Activated CD8-positive, alpha-beta memory T cell treated with anti-CD3 and anti-CD28 coated beads, Interleukin-2, amount 50 U/mL, for 24 hours (primary cell): Measurements from ENCODE around the gene AKT3.

Source experiments
- DNase-seq: peaks from one replicate; pipeline ENCODE4 v3.0.0-alpha.2; 2020; ENCODE audit errors: extremely low read depth

The AKT3 gene

GRCh38 chr1:243508303-243508713 is 341.7 kb downstream of the AKT3 start:
- no peak for DNase-seq

DNA sequence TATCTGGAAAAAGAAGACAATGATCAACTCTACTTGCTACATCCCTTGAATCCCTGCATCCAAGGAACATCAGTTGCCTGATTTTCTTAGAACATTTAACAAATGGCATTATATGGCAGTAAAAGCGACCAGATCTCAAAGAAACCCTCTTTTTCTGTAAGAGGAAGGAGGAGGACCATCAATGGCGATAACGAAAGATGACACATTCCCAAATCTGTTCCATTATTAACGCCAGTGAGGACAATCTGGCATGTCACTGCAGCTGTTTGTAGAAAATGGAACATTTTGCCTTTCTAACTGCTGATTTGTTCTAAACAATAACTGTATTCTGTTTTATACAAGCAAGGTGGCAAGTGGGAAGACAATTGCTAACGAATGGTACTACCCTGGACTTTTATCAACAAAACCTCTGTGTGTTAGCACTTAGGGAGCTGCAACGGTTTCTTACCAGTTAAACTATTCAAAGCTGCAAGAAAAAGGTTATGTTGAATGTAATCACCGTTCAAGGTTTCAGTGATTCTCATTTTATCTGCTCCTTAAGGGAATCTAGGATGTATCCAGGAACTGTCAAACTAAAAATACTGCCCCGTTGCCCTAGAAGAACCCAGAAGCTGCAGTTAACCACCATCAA is 342.3 kb downstream of the AKT3 start:
- no peak for DNase-seq

GRCh38 chr1:243507001-243507671 is 342.9 kb downstream of the AKT3 start:
- no peak for DNase-seq

DNA sequence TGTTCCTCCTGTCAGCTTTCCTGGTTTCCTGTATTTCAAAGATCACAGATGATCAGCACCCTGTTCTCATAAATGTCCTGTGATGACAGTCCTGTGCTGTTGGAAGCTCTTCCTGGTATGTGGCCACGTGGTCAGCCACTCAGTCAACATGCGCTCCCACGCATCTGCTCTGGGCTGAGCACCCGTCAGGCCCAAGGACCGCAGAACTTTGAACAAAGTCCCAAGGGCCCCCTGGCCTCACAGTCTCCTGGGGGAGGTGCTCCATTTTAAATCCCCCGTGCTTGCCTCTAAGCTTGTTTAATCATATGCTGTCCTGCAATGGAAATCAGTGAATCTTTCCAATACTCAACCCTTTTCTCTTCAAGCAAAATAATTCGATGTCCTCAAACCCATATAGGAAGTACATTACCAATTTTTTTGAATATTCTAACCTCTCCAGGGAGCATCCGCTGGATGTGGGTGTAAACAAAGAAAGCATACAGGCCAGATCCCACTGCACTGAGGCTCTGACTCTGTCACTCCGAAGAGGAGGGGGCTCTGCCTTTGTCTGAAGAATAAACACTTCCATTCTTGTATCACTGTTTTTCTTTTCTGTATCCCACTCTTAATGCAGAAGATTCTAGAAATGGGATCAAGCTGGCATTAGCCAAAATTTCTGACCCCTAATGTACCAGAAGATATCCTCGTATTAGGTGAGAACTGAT is 343.9 kb downstream of the AKT3 start:
- no peak for DNase-seq

GRCh38 chr1:243503155-243503554 is 346.9 kb downstream of the AKT3 start:
- DNase-seq, result no peak

DNA sequence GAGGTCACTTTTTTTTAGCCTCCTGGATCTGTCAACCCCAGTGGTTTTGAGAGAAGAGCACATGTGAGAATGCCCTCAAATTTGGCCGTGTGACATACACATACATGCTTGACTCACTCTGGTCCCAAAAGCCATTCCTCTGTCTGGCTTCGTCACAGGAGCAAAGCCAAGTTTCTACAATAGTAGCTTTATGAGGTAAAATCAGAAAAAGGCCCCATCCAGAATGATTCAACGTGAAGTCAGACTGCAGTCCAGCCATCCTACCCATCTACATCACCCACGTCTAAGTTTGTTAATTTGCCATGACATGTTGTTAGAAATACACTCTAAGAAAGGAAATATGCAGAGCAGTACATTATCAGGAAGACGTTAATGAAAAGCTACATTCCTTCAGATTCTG is 349.0 kb downstream of the AKT3 start:
- DNase-seq, result no peak

GRCh38 chr1:243500512-243500911 is 349.5 kb downstream of the AKT3 start:
- DNase-seq, result no peak

GRCh38 chr1:243499711-243500110 is 350.3 kb downstream of the AKT3 start:
- no peak for DNase-seq

- DNase-seq, result no peak
Observed at GRCh38 chr1:243499248-243499647, 350.8 kb downstream of the AKT3 start.

- DNase-seq, result no peak
Observed at GRCh38 chr1:243497939-243498681, 351.9 kb downstream of the AKT3 start.

GRCh38 chr1:243496806-243497205 is 353.2 kb downstream of the AKT3 start:
- no peak for DNase-seq

GRCh38 chr1:243496187-243496646 is 353.8 kb downstream of the AKT3 start:
- DNase-seq, result no peak

DNA sequence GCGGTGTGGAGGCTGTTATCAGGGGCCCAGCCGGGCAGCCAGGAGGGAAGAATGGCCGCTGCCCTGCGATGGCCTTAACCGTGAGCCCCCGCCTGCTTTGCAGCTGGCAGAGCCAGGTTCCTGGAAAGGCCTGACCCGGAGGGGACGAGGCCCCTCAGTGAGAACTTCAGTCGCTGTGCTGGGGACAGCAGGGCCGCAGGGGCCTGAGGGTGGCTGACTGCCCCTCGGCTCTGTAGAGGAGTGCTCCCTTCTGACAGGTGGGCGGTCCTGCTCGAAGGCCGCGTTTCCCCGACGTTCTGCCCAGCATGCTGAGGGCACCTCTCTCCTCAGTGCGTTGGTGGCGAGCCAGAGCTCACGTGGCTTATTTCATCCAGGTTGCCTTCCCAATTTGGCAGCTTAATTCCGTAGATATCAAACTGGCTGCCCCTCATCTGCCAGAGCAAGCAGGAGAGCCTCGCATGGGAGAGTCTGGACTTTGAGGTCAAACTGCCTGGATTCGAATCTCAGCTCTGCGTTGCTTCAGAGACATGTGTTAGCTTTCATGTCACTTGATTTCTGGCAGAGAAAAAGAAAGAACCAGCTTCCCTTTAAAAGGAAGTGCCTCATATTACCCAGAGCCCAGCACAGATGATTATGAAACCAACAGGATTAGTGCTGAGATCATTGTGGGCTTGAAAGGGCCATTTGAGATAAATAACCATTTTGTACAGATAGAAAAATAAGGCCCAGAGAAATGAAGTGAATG is 354.4 kb downstream of the AKT3 start:
- DNase-seq, result no peak

DNA sequence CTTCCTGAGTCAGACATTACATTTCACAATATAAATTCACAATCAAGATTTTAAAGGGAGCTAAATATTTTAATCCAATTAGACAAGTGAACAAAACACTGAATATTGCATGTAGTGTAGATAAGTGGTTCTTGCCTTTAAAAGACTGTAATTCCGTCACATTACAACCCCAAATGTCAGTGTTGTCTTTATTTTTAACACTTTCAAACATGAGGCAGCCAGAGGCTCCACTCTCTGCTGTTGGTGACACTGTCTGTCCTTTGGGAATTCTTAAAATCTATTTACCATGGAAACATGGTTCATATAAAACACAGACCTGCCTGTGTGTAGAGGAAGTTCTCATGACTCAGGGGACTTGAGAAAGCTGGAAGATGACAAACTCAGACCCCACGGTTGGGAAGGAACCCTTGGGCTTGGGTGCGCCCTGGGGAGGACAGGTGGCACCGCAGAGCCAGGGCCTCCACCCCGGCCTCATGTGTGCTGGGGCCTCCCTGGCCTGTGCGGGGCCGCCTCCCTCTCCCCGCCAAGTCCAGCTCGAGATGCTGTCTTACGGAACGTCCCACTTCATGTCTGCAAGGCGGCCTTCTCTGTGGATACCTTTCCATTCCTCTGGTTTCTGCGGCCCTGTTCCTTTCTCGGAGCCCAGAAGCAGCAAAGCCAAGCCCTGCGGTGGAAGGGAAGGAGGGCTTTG is 355.2 kb downstream of the AKT3 start:
- DNase-seq, result no peak

DNA sequence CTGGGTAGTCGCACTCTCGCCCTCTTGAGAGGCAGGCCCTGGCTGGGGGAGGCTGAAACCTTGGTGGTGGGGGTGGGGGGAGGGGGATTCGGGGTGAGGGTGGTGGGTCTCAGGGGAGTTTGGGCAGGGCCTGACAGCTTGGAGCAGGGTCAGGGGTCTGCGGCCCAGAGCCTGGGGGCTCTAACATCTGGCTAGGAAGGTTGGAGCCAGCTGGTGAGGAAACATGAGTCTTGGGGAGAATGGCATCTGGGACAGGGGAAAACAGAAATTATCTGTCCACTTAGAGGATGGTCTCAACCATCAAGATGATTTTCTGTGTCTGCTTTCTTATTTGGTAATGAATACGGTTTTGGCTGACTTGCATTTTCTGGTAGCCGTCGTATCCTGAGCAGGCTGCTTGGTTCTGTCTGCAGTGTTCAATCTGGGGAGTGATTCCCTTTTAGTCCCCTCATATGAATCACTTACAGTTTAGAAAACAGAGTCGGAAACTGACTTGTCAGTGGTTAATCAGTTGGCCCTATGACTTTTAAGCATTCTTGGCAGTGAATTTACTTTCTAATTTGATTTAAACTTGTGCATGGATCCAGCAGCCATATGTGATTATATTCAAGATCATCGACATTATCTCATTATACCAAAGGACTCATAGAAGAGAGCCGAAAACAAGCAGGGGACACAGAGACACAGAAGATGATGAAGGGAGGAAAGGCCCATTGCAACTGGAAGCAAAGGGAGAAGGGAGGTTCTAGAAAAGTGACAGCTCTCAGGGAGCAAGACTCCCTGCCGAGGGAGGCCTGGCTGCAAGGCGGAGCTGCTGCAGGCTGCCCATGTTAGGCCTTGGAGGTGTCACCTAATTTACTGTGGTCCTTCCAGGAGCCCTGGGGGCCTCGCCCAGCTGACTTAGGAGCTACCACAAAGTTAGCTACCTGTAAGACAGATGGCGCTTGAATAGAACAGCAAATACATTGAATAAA is 356.6 kb downstream of the AKT3 start:
- DNase-seq, result no peak

- DNase-seq, result no peak
Observed at GRCh38 chr1:243490748-243491686, 359.0 kb downstream of the AKT3 start.

- DNase-seq, result no peak
Observed at GRCh38 chr1:243489681-243490546, 360.1 kb downstream of the AKT3 start.

DNA sequence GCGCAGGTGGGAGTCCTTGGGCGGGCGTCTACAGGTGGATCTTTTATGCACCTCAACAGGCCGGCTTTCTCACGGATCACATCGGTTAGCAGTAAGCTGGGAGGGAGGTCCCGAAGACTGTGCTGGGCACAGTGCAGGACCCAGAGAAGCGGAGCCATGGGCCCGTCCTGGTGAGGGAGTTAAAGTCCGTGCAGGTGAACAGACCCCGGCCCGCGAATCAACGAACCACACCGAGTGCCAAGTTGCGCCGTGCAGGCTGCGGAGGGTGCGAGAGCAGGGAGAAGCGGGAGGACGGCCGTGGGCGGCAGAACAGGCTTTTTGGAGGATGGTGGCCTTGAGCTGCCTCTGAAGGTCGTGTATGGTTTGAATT is 360.9 kb downstream of the AKT3 start:
- DNase-seq, result no peak
